ELR (cell line): ENCODE results near the gene OR1M1.
A peak's percentile ranks its signal among the peaks of the same experiment; 100 is the strongest.

Experiments
- DNase-seq: peaks from one replicate; pipeline ENCODE4 v3.0.0-alpha.2; 2015; ENCODE audit warnings: low read depth

The OR1M1 gene

GRCh38 chr19:9075064-9075949 is 11.6 kb upstream of the OR1M1 start:
- DNase-seq, result peak; percentile 96

GRCh38 chr19:9076901-9077300 is 10.0 kb upstream of the OR1M1 start:
- no peak for DNase-seq

- no peak for DNase-seq
Observed at GRCh38 chr19:9078651-9079050, 8.2 kb upstream of the OR1M1 start.

- no peak for DNase-seq
Observed at GRCh38 chr19:9107375-9107774, 20.5 kb downstream of the OR1M1 start, which contains the start of gene OR7G2. Gene OR7G2 (minus strand): TSS chr19:9107475. CDS start chr19:9103243, 4,232 bp downstream.

- DNase-seq, result no peak
Observed at GRCh38 chr19:9109959-9110358, 23.1 kb downstream of the OR1M1 start.

- no peak for DNase-seq
Observed at GRCh38 chr19:9115307-9115813, 28.5 kb downstream of the OR1M1 start, which contains the start of gene OR7G1. Gene OR7G1 (minus strand): TSS chr19:9115763. CDS start chr19:9115763, 0 bp downstream.

GRCh38 chr19:9116547-9116946 is 29.7 kb downstream of the OR1M1 start:
- no peak for DNase-seq

GRCh38 chr19:9126900-9127405 is 40.1 kb downstream of the OR1M1 start, which contains the start of gene OR7G3:
Gene OR7G3 (minus strand): TSS chr19:9126950. CDS start chr19:9126950, 0 bp downstream.
- no peak for DNase-seq

GRCh38 chr19:9128171-9128570 is 41.3 kb downstream of the OR1M1 start:
- peak; percentile 83 for DNase-seq

- DNase-seq, result no peak
Observed at GRCh38 chr19:9130965-9131364, 44.1 kb downstream of the OR1M1 start.

- DNase-seq, result peak; percentile 36
Observed at GRCh38 chr19:9132422-9132821, 45.6 kb downstream of the OR1M1 start.

- DNase-seq, result no peak
Observed at GRCh38 chr19:9139609-9140158, 52.8 kb downstream of the OR1M1 start.

GRCh38 chr19:9140159-9140874 is 53.5 kb downstream of the OR1M1 start, which contains the start of gene ZNF317:
Gene ZNF317 (plus strand): TSS chr19:9140397. CDS start chr19:9156017, 15,620 bp downstream.
- peak; percentile 95 for DNase-seq

GRCh38 chr19:9144920-9145319 is 58.1 kb downstream of the OR1M1 start:
- peak; percentile 9 for DNase-seq
